GM12874 (cell line): ENCODE data around the gene SLC44A4.

Experiments used
- CTCF ChIP-seq: IDR thresholded peaks from 2 replicates; pipeline ENCODE4 v1.5.1; 2011; ENCODE audit warnings: low read depth, mild to moderate bottlenecking, control low read depth, low read length, moderate library complexity; ENCODE audit not compliant: insufficient read depth

The SLC44A4 gene

DNA sequence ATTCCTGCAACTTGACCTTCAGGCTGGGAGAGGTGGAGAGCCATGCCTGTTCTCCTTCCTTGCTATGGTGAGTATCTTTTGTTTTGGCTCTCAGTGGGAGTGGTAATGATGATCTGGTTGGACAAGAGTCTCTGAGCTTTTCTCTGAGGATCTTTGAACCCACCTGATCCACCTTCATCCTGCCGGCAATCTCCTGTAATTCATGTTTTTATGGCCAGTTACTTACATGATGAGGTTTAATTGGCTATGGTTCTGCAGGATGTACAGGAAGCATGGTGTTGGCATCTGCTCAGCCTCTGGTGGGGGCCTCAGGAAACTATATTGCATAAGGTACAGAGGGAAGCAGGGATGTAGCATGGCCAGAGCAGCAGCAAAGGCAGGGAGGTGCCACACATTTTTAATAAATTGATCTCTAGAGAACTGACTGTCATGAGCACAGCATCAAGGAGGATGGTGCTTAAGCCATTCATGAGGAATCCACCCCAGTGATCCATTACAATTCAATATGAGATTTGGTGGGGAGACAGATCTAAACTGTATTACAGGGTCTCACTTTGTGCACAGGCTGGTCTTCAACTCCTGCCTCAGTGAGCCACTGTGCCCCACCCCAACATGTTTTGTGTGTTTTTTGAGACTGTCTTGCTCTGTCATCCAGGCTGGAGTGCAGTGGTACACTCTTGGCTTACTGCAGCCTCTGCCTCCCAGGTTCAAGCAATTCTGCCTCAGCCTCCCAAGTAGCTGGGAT, 41.3 kb downstream of the SLC44A4 start:
- no peak for TF ChIP-seq CTCF

DNA sequence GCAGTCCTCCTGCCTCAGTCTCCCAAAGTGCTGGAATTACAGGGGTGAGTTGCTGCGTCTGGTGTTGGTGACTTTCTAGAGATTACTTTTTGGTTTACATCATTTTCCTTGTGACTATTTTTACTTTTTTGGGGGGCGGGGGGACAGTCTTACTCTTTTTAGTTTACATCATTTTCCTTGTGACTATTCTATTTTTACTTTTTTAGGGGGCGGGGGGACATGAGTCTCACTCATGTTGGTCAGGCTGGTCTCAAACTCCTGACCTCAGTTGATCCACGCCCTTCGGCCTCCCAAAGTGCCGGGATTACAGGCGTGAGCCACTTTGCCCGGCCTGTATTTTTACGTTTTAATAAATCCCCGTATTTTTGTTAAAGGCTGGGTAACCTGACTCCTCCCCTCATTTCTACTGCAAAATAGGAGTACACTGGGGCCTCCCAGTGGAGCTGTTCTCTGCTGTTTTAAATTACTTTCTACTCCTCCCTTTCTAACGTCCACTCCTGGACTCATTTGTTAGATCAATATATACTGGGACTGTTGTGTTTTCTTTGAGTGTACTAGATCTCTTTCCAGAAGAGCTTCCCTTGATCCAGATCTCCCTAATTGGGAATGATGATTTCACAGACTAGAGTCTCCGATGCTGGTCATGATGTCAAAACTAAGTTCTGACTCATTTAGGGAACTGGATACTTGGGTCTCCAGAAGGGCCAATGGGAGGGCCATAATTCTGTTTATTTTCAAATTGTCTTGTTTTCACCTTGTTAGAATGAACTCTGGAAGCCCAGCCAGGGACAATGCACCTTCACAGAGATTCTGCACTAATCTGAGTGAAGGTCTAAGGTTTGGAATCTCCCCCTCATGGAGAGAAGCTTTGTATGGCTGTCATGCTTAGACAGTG, 42.1 kb downstream of the SLC44A4 start:
- TF ChIP-seq CTCF, result no peak

DNA sequence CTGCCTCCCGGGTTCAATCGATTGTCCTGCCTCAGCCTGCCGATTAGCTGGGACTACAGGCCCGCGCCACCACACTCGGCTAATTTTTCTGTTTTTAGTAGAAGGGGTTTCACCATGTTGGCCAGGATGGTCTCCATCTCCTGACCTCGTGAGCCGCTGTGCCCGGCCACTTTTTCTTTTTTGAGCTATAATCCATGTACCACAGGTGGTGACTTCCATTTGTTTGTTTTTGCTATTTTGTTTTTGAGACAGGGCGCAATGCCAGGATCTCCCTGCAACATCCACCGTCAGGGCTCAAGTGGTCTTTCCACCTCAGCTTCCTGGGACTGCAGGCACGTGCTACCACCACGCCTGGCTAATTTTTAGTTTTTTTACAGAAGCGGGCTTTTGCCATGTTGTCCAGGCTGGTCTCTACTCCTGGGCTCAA, 42.7 kb downstream of the SLC44A4 start:
- no peak for TF ChIP-seq CTCF

GRCh38 chr6:31834367-31835250, 44.2 kb downstream of the SLC44A4 start:
- TF ChIP-seq CTCF, result no peak

DNA sequence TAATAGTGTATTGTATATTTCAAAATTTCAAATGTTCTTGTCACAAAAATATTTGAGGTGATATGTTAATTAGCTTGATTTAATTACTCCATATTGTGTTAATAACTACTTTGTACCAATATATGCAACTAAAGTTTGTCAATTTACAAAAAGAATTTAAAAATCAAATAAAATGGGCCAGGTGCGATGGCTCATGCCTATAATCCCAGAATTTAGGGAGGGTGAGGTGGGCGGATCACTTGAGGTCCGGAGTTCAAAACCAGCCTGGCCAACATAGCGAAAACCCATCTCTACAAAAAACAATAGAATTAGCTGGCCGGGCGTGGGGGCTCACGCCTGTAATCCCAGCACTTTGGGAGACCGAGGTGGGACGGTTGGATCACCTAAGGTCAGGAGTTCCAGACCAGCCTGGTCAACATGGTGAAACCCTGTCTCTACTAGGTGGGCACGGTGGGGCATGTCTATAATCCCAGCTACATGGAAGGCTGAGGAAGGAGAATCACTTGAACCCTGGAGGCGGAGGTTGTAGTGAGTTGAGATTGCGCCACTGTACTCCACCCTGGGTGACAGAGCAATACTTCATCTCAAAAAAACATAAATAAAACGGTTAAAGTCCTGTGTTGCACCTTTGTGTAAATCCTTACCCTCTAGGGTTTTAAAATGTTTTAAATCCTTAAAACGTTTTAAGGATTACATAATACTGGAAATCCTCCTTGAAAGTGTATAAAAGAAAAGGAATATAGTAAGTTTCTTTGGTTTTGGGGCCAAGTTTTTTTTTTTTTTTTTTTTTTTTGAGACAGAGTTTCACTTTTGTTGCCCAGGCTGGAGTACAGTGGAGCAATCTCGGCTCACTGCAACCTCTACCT, 47.2 kb downstream of the SLC44A4 start:
- no peak for TF ChIP-seq CTCF

DNA sequence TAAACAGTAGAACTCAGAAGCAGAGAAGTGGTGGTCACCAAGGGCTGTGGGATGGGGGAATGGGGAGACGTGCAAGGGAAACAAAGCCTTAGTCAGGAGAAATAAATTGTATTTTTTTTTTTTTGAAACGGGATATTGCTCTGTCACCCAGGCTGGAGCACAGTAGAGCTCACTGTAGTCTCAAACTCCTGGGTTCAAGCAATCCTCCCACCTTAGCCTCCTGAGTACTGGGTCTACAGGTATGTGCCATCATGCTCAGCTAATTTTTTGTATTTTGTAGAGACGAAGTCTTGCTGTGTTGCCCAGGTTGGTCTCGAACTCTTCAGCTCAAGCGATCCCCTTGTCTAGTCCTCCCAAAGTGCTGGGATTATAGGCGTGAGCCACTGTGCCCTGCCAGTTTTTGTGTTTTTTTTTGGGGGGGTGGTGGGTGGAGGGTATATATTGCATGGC, 47.9 kb downstream of the SLC44A4 start:
- TF ChIP-seq CTCF, result no peak
